Activated CD4-positive, alpha-beta T cell treated with anti-CD3 and anti-CD28 coated beads, Interleukin-2, amount 10 ng/mL, durations not matched to agents 24 days and 14 days (primary cell): ENCODE data around the gene RNU1-1. TPM values are rescaled to one million over a fixed set of nuclear protein-coding genes. Genes with fewer than 3 reads are reported as not detected.
"Not testable (repeated sequence)": the region's sequence is repeated elsewhere in the genome, so short reads cannot be mapped to it uniquely, and the experiment has no call there.

Experiments
- DNase-seq: peaks from one replicate; pipeline ENCODE4 v3.0.0; 2022
- H3K27ac Mint-ChIP-seq: one replicate; pipeline ENCODE4 v1.8.0; 2022; ENCODE audit warnings: mild to moderate bottlenecking, mixed read lengths
- H3K27me3 Mint-ChIP-seq: one replicate; pipeline ENCODE4 v1.8.0; 2022; ENCODE audit warnings: mixed read lengths
- H3K36me3 Mint-ChIP-seq: one replicate; pipeline ENCODE4 v1.8.0; 2022; ENCODE audit warnings: low read depth, mild to moderate bottlenecking, mixed read lengths
- H3K4me1 Mint-ChIP-seq: one replicate; pipeline ENCODE4 v1.8.0; 2021; ENCODE audit warnings: mixed read lengths
- H3K4me3 Mint-ChIP-seq: one replicate; pipeline ENCODE4 v1.8.0; 2022; ENCODE audit warnings: mild to moderate bottlenecking, moderate library complexity, mixed read lengths
- H3K9me3 Mint-ChIP-seq: one replicate; pipeline ENCODE4 v1.8.0; 2021; ENCODE audit warnings: mixed read lengths
- intact Hi-C: fragments of 100-400 bp; cut with micrococcal nuclease; formaldehyde crosslinking; loops from one replicate; pipeline ENCODE4 v1.15.1; 2023
- total RNA-seq: library from RNA; stranded (reverse); gene quantifications from 2 replicates; pipeline ENCODE4 v1.2.3, GENCODE V29; 2022

Gene RNU1-1
- total RNA-seq: 1,962 and 2,189 TPM in 2 replicates

DNA sequence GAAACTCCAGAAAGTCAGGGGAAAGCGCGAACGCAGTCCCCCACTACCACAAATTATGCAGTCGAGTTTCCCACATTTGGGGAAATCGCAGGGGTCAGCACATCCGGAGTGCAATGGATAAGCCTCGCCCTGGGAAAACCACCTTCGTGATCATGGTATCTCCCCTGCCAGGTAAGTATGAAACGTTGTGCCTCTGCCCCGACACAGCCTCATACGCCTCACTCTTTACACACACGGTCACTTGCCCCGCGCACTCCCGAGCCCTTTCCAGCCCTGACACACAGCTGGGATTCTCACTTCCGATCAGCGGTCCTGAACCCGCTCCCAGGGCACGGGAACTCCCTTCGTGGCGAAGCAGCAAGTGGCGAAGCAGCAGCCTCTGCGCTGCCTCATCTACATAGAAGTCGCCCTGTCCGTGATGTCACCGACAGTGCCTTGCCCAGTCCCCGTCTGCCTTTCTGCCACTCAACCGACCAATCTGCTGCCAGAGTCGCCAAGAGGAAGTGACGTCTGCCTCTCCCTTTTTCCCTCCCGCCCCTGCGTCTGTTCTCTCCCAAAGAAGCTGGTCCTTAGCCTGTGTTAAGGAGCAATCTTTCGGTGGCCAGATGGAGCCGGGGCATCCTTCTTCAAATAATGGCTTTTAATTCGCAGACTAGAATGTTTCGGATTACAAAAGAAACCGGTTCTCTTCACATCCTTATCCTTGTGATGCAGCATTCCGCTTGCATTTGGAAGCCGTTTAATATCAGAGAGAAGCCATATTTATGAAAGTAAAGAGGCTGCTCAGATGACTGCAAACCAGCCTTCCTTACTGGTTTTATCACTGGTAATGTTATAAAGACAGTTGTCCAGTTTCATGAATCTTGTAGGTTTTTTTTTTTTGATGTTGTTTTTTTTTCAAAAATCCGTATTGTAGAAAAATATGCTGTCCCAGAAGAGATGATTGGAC is at the start of gene RNU1-1:
TSS of gene RNU1-1 (minus strand) at position 179 of the 949 bp plus-strand sequence.
- DNase-seq: peak; percentile 94
- not testable (repeated sequence) for H3K36me3 Mint-ChIP-seq, H3K4me3 Mint-ChIP-seq, H3K4me1 Mint-ChIP-seq, H3K27ac Mint-ChIP-seq, H3K9me3 Mint-ChIP-seq
- H3K27me3 Mint-ChIP-seq: peaks cover 27% of the 10 kb centered on the region
- intact Hi-C loops: loop anchor here (2.0 kb wide), 1 partner anchor 390 kb away; no protein-coding TSS in a partner anchor

GRCh38 chr1:16561035-16561434 is 47.0 kb upstream of the RNU1-1 start:
- DNase-seq: peak; percentile 51
- H3K27me3 Mint-ChIP-seq, H3K9me3 Mint-ChIP-seq, H3K36me3 Mint-ChIP-seq, intact Hi-C loops, H3K4me1 Mint-ChIP-seq, H3K27ac Mint-ChIP-seq, H3K4me3 Mint-ChIP-seq: not testable (repeated sequence)

- H3K4me1 Mint-ChIP-seq, H3K27ac Mint-ChIP-seq, intact Hi-C loops, H3K4me3 Mint-ChIP-seq, H3K36me3 Mint-ChIP-seq, H3K9me3 Mint-ChIP-seq, H3K27me3 Mint-ChIP-seq: not testable (repeated sequence)
- peak; percentile 55 for DNase-seq
Measured at GRCh38 chr1:16560498-16560897, 46.4 kb upstream of the RNU1-1 start.

DNA sequence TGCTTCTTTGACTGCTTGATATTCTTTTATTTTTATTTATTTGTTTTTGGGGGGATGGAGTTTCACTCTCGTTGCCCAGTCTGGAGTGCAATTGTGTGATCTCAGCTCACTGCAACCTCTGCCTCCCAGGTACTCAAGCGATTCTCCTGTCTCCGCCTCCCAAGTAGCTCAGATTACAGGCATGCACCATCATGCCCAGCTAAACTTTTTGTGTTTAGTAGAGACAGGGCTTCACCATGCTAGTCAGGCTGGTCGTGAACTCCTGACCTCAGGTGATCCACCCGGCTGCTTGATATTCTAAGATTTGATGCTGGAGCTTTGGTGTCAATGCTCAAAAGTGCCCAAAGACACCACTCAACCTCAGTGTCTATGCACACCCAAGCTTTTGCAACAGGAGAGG is 45.6 kb upstream of the RNU1-1 start:
- intact Hi-C loops, DNase-seq, H3K27me3 Mint-ChIP-seq, H3K36me3 Mint-ChIP-seq, H3K9me3 Mint-ChIP-seq, H3K4me3 Mint-ChIP-seq, H3K27ac Mint-ChIP-seq, H3K4me1 Mint-ChIP-seq: not testable (repeated sequence)

DNA sequence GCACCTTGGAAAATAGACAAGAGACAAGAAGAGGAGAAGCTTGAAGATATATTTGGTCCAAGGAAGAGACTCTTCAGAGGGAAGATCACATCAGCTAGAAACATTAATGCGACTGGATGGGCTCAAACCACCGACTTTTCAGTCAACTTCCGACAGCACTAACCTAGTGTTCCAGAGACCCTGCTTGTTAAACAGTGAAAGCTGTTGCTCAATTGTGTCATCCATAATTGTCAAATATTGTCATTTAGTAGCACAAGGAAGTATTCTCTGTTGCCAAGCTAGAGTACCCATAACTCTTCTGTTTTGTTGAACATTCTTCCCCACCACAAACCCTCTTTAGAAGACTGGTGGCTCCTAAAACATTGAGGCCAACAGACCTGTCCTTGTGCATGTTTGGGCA is 42.9 kb upstream of the RNU1-1 start:
- H3K27ac Mint-ChIP-seq, H3K4me3 Mint-ChIP-seq, intact Hi-C loops, H3K27me3 Mint-ChIP-seq, DNase-seq, H3K4me1 Mint-ChIP-seq, H3K9me3 Mint-ChIP-seq, H3K36me3 Mint-ChIP-seq: not testable (repeated sequence)

DNA sequence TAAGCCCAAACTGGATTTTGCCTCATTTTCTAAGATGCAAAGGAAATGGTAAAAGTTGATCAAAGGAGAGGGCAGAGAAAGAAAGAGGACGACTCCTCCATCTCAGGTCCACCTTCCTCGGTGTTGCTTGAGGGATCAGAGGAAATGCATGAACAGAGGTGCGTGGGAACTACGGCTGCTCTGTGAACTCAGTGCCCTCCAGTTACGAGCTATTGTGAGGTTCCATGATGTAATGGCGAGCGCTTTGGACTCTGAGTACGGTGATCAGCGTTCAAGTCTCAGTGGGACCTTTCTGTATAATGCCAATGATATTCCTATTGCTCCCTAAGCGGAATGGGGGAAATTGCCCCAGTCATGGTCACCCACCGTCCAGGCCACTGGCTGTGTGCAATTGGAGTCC is 39.2 kb upstream of the RNU1-1 start:
- H3K9me3 Mint-ChIP-seq, H3K4me1 Mint-ChIP-seq, H3K36me3 Mint-ChIP-seq, DNase-seq, H3K4me3 Mint-ChIP-seq, H3K27me3 Mint-ChIP-seq, H3K27ac Mint-ChIP-seq, intact Hi-C loops: not testable (repeated sequence)

DNA sequence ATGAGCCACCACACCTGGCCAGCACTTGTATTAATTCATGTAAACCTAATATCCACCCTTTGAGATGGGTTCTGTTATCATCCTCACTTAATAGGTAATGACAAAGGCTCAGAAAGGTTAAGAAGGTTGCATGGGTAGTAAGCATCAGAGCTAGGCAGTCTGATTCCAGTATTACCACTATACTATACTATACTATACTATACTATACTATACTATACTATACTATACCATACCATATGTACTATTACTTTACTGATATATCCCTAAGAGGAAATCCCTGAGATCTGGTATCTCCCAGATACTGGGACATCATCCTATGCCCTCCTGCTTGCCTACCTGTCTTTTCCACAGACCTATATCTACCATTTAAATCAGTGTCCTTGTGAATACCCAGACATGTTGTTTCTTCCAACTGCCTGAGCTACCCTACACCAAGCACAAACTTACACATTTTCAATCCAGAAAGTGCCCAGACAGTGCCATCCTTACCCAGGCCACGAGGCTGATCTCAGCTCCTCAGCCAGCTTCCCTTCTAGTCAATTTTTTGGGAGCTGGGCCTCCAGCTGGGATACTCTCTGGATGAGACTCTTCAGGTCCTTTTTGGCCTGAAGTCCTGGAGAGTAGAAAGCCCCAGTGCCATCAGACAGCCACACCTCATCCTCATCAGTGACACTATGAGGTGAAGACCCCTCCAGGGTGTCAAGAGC is 36.3 kb upstream of the RNU1-1 start:
- intact Hi-C loops, H3K4me1 Mint-ChIP-seq, H3K9me3 Mint-ChIP-seq, H3K27ac Mint-ChIP-seq, H3K4me3 Mint-ChIP-seq, H3K36me3 Mint-ChIP-seq: not testable (repeated sequence)
- H3K27me3 Mint-ChIP-seq: peaks cover 11% of the 10 kb centered on the region
- DNase-seq: peak; percentile 54

- H3K4me1 Mint-ChIP-seq, DNase-seq, H3K36me3 Mint-ChIP-seq, H3K27ac Mint-ChIP-seq, H3K9me3 Mint-ChIP-seq, H3K4me3 Mint-ChIP-seq, intact Hi-C loops: not testable (repeated sequence)
- peaks cover 17% of the 10 kb centered on the region for H3K27me3 Mint-ChIP-seq
Measured at GRCh38 chr1:16549545-16549944, 35.5 kb upstream of the RNU1-1 start.

DNA sequence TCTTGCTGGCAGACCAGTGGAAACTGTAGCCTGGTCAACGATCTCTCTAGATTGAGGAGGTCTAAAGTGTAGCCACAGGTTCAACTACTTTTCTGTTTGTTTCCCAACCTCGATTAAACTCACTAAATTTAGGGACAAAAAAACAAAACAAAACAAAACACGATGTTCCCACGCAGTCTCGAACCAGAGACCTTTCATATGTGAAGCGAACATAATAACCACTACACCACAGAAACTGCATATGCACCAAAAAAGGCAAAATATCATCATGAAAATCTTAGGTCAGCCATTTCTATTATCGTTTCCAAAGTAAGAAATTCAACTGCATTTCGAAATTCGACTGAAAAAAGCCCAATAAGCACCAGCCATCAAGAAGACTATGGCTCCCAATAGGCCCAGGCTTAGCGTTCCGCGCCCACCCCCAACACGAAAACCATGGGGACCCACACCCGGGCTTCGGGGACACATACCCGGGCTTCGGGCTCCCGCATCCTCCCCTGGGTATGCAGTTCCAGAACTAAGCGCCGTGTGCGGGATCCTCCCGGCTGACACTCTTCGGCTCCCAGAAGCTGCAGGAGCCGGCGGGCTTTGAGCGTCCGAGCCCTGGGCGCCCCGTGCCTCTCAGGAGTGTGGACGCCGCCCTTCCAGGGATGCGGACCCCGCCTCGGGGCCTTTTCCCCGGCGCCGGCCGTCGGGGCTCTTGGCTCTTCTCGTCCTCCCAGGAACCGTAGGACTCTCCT is 33.6 kb upstream of the RNU1-1 start:
- H3K9me3 Mint-ChIP-seq, H3K36me3 Mint-ChIP-seq, H3K4me1 Mint-ChIP-seq, H3K27ac Mint-ChIP-seq, intact Hi-C loops, H3K4me3 Mint-ChIP-seq, DNase-seq: not testable (repeated sequence)
- peaks cover 20% of the 10 kb centered on the region for H3K27me3 Mint-ChIP-seq

- not testable (repeated sequence) for H3K4me1 Mint-ChIP-seq
Measured at GRCh38 chr1:16545682-16546095, 31.6 kb upstream of the RNU1-1 start.

GRCh38 chr1:16540421-16540893 is 26.4 kb upstream of the RNU1-1 start:
- DNase-seq, H3K4me3 Mint-ChIP-seq, intact Hi-C loops, H3K4me1 Mint-ChIP-seq, H3K36me3 Mint-ChIP-seq, H3K9me3 Mint-ChIP-seq, H3K27ac Mint-ChIP-seq: not testable (repeated sequence)
- peaks cover 31% of the 10 kb centered on the region for H3K27me3 Mint-ChIP-seq

More at GRCh38 chr1:16545682-16546095, 31.6 kb upstream of the RNU1-1 start:
- DNase-seq, intact Hi-C loops, H3K9me3 Mint-ChIP-seq, H3K4me3 Mint-ChIP-seq, H3K27ac Mint-ChIP-seq, H3K36me3 Mint-ChIP-seq: not testable (repeated sequence)
- peaks cover 26% of the 10 kb centered on the region for H3K27me3 Mint-ChIP-seq

- H3K4me1 Mint-ChIP-seq, H3K9me3 Mint-ChIP-seq, DNase-seq, H3K4me3 Mint-ChIP-seq, H3K27ac Mint-ChIP-seq, H3K36me3 Mint-ChIP-seq, intact Hi-C loops: not testable (repeated sequence)
- peaks cover 38% of the 10 kb centered on the region for H3K27me3 Mint-ChIP-seq
Measured at GRCh38 chr1:16537528-16537927, 23.4 kb upstream of the RNU1-1 start.

GRCh38 chr1:16536796-16537195 is 22.7 kb upstream of the RNU1-1 start:
- H3K4me3 Mint-ChIP-seq, H3K27ac Mint-ChIP-seq, intact Hi-C loops, H3K4me1 Mint-ChIP-seq, H3K36me3 Mint-ChIP-seq, H3K9me3 Mint-ChIP-seq, DNase-seq: not testable (repeated sequence)
- peaks cover 43% of the 10 kb centered on the region for H3K27me3 Mint-ChIP-seq

DNA sequence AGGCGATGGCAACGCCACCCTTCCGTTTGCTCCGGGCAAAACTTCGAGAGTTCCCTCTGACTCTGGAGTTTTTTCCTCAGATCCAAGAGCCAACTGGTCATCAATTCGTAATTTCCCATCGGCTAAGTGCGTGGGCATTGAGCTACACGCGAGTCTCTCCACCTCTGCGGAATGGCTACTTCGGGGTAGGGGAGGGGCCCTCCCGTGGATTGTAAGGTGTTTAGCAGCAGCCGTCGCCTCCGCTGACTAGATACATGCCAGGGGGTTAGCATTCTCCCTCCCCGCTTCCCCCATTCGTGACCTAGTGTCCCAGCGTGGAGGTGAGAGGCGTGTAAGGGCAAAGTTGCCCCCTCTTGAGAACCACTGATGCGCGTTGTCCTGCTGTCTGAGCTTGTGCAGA is 21.8 kb upstream of the RNU1-1 start:
- H3K4me1 Mint-ChIP-seq, H3K27ac Mint-ChIP-seq, H3K36me3 Mint-ChIP-seq, H3K4me3 Mint-ChIP-seq, H3K9me3 Mint-ChIP-seq, intact Hi-C loops, DNase-seq: not testable (repeated sequence)
- H3K27me3 Mint-ChIP-seq: peaks cover 40% of the 10 kb centered on the region
